ENCODE measurements around the gene CRIP2. TPM values are rescaled to one million over a fixed set of nuclear protein-coding genes. Genes with fewer than 3 reads are reported as not detected.
A peak's percentile ranks its signal among the peaks of the same experiment; 100 is the strongest.

Gene CRIP2
- total and polyA plus RNA-seq, 9 of the 15 experiments (the other 6 are each of a cell fraction or from before 2014, with no cell fraction given): 0.18 to 2.0 (median 0.69) TPM; not detected in 1

GRCh38 chr14:105527826-105528585, 53.4 kb downstream of the CRIP2 start (continued):
- TF ChIP-seq REST (IDR thresholded peaks at IDR 0.05; ENCODE audit: borderline replicate concordance) (peak; percentile 63), REST (CRISPR knock-in tag; IDR thresholded peaks at IDR 0.05; ENCODE audit: low read depth) (no peak), ZNF561 (CRISPR knock-in tag; conservative IDR thresholded peaks at IDR 0.05) (no peak), TBP (optimal IDR thresholded peaks at IDR 0.05; ENCODE audit: low read depth, low read length) (peak; percentile 25), HES1 (IDR thresholded peaks at IDR 0.05; ENCODE audit: low read depth) (no peak), SMAD3 (CRISPR knock-in tag; conservative IDR thresholded peaks at IDR 0.05) (no peak), TAF1 (IDR thresholded peaks at IDR 0.05; ENCODE audit: control insufficient read depth, extremely low read depth, insufficient read depth, low read length, severe bottlenecking) (peak; percentile 19)
- TF ChIP-seq, protein P1, sequence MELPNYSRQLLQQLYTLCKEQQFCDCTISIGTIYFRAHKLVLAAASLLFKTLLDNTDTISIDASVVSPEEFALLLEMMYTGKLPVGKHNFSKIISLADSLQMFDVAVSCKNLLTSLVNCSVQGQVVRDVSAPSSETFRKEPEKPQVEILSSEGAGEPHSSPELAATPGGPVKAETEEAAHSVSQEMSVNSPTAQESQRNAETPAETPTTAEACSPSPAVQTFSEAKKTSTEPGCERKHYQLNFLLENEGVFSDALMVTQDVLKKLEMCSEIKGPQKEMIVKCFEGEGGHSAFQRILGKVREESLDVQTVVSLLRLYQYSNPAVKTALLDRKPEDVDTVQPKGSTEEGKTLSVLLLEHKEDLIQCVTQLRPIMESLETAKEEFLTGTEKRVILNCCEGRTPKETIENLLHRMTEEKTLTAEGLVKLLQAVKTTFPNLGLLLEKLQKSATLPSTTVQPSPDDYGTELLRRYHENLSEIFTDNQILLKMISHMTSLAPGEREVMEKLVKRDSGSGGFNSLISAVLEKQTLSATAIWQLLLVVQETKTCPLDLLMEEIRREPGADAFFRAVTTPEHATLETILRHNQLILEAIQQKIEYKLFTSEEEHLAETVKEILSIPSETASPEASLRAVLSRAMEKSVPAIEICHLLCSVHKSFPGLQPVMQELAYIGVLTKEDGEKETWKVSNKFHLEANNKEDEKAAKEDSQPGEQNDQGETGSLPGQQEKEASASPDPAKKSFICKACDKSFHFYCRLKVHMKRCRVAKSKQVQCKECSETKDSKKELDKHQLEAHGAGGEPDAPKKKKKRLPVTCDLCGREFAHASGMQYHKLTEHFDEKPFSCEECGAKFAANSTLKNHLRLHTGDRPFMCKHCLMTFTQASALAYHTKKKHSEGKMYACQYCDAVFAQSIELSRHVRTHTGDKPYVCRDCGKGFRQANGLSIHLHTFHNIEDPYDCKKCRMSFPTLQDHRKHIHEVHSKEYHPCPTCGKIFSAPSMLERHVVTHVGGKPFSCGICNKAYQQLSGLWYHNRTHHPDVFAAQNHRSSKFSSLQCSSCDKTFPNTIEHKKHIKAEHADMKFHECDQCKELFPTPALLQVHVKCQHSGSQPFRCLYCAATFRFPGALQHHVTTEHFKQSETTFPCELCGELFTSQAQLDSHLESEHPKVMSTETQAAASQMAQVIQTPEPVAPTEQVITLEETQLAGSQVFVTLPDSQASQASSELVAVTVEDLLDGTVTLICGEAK (IDR thresholded peaks at IDR 0.05): peak; percentile 69
- TF ChIP-seq, protein P1 (CRISPR knock-in tag; IDR thresholded peaks at IDR 0.05): no peak
